NCI-H748 (cell line): ENCODE data around the gene DBR1.
A peak's percentile ranks its signal among the peaks of the same experiment; 100 is the strongest.

Source experiments
- DNase-seq: peaks from one replicate; lab custom pipeline; 2025; ENCODE audit not compliant: unreplicated experiment; lab: John Stamatoyannopoulos, UW

The DBR1 gene

GRCh38 chr3:138124706-138125355, 49.9 kb downstream of the DBR1 start:
- DNase-seq = no peak

- no peak for DNase-seq
Measured at GRCh38 chr3:138124188-138124587, 50.5 kb downstream of the DBR1 start.

DNA sequence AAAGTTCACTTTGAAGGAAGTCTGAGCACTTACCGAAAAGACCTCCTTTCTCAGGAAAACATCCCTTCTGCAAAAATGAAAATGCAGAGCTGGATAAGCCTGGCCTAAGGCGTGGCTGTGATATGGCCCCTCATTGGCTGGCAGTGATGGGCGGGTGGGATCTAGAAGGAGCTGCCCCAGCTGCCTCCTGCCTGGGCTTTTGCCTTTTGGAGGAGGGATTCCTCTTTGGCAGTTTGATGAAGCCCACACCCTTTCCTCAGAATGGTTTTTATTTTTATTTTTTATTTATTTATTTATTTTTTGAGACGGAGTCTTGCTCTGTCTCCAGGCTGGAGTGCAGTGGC, 55.3 kb downstream of the DBR1 start:
- no peak for DNase-seq

DNA sequence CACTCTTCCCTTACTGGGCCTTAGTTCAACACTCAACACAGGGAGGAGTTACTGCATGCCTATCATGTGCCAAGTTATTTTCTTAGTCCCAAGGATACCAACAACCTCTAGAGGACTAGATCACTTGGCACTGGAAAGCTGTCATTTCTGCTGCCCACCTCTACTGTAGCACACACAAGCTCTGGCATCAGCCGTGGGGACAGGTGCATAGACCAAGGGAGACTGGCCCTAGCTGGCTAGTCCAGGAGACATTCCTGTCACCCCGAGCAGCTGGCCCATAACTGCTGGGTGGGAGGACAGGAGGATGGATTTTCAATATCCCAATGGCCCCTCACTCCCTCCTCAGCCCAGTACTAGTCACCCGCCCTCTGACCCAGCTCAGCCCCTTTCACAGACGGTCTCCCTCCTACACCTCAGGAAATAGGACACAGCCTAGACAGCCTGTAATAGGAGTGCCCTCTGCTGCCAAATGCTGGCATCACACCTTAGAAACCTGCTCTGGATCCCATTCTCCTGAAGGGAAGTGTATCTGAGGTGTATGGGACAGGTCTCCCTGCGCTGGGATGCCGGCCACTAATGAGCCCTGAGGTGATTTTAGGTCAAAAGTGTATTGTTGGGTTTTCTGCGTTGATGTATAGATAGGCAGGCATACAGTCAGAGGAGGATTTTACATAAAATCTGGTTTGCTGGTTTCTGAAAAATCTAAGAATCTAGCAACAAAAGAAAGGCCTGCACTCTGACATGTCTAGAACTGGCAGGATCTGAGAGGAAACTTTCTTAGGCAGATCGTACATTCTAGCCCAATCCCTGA, 55.9 kb downstream of the DBR1 start:
- peak; percentile 55 for DNase-seq

GRCh38 chr3:138114988-138115971, 59.4 kb downstream of the DBR1 start, which contains the start of gene DZIP1L:
Gene DZIP1L, minus strand, starts transcription at chr3:138115608. Its CDS starts 11,637 bp downstream, at chr3:138103971.
- peak; percentile 62 for DNase-seq

GRCh38 chr3:138114431-138114918, 60.2 kb downstream of the DBR1 start:
- DNase-seq = no peak

GRCh38 chr3:138113326-138113725, 61.4 kb downstream of the DBR1 start:
- peak; percentile 72 for DNase-seq

DNA sequence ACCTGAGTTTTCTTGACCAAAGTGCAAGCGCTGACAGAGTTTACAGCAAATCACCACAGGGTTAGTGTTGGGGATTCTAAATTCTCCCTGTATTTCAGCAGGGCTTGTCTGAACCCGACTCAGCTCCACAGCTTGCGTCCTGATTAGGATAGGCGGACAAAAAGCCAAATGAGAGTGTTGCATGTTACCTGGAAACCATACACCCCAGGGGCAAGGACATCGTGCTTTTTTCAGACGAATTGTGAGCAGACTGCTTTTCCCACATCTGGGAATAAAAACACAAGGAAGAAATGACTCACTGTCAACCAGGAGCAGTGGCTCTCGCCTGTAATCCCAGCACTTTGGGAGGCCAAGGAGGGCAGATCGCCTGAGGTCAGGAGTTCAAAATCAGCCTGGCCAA, 62.4 kb downstream of the DBR1 start:
- DNase-seq = no peak
